NOMO-1 (cell line): ENCODE results near the gene RANBP3.
"Not testable (repeated sequence)": the region's sequence is repeated elsewhere in the genome, so short reads cannot be mapped to it uniquely, and the experiment has no call there.

ENCODE experiments used
- DNase-seq, 2 experiments: peaks; one replicate each; lab custom pipeline; 2025; ENCODE audit not compliant: unreplicated experiment in 2 of 2; lab: John Stamatoyannopoulos, UW

RANBP3 gene

GRCh38 chr19:6007866-6008265, 29.9 kb upstream of the RANBP3 start:
- DNase-seq: no peak

GRCh38 chr19:6006896-6007295, 29.0 kb upstream of the RANBP3 start:
- DNase-seq: no peak

GRCh38 chr19:6006070-6006446, 28.1 kb upstream of the RANBP3 start:
- not testable (repeated sequence) for DNase-seq

GRCh38 chr19:6005321-6006069, 27.6 kb upstream of the RANBP3 start:
- DNase-seq: no peak

- no peak for DNase-seq
Measured at GRCh38 chr19:6003976-6004375, 26.0 kb upstream of the RANBP3 start.

GRCh38 chr19:6002591-6002990, 24.7 kb upstream of the RANBP3 start:
- no peak for DNase-seq

GRCh38 chr19:6000228-6000847, 22.4 kb upstream of the RANBP3 start:
- DNase-seq: no peak

GRCh38 chr19:5999693-6000092, 21.8 kb upstream of the RANBP3 start:
- no peak for DNase-seq

- DNase-seq: no peak
Measured at GRCh38 chr19:5997371-5997770, 19.4 kb upstream of the RANBP3 start.

- no peak for DNase-seq
Measured at GRCh38 chr19:5996623-5997320, 18.8 kb upstream of the RANBP3 start.

- no peak for DNase-seq
Measured at GRCh38 chr19:5996102-5996501, 18.2 kb upstream of the RANBP3 start.

- no peak for DNase-seq
Measured at GRCh38 chr19:5995606-5996005, 17.7 kb upstream of the RANBP3 start.

GRCh38 chr19:5994405-5995165, 16.6 kb upstream of the RANBP3 start:
- no peak for DNase-seq

- DNase-seq: no peak
Measured at GRCh38 chr19:5993648-5994358, 15.9 kb upstream of the RANBP3 start.

- no peak for DNase-seq
Measured at GRCh38 chr19:5993201-5993600, 15.3 kb upstream of the RANBP3 start.

GRCh38 chr19:5992756-5993155, 14.8 kb upstream of the RANBP3 start:
- DNase-seq: no peak

- DNase-seq: no peak
Measured at GRCh38 chr19:5991244-5991838, 13.4 kb upstream of the RANBP3 start.

GRCh38 chr19:5990289-5990797, 12.4 kb upstream of the RANBP3 start:
- no peak for DNase-seq

GRCh38 chr19:5989388-5990074, 11.6 kb upstream of the RANBP3 start:
- no peak for DNase-seq
